ENCODE results near the gene MRGPRF.

MRGPRF gene

DNA sequence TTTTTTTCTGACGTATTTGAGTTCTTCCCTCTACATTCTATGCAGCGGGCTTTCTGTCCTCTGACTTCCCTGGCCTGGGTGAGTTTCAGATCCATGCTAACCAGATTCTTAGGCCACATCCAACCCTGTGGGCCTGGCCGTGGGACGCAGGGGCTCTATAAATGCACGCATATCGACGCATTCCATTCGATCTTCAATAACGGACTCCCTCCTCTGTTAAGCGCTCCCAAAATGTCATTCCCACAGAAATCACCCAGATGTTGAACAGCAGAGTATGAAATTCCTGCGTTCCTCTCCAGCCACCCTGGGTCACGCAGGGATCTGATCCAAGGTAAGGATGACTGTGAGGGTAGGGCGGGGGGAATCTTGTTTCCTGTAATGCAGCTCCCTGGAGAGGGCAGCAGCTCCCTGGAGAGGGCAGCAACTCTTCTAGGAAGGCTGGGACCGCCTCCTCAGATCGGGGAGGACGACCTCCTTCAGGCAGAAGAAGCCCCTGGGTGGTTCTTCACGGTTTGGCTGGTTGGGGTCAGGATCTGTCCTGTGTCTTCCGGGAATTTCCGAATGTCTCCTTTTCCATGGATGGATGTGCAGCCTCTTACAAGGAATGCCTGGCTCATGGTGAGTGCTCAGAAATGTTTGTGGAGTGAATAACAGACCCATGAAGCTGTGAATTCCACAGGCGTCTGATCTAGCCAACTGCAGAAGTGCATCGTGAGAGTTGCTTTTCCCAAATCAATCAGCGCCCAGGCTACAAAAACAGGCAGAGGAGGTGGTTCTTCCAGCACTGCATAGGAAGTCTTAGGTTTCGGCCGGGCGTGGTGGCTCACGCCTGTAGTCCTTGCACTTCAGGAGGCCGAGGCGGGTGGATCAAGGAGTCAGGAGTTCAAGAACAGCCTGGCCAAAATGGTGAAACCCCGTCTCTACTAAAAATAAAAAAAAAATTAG lies 44.5 kb downstream of the MRGPRF start:
- in situ Hi-C loops (cut with HindIII; ENCODE audit: low sequenced_read_pairs) = no loop called here

- in situ Hi-C loops (cut with HindIII; ENCODE audit: low sequenced_read_pairs) = no loop called here
Observed at GRCh38 chr11:68966894-68967780, 45.9 kb downstream of the MRGPRF start.

GRCh38 chr11:68965901-68966853 lies 46.9 kb downstream of the MRGPRF start:
- in situ Hi-C loops (cut with HindIII; ENCODE audit: low sequenced_read_pairs) = no loop called here

DNA sequence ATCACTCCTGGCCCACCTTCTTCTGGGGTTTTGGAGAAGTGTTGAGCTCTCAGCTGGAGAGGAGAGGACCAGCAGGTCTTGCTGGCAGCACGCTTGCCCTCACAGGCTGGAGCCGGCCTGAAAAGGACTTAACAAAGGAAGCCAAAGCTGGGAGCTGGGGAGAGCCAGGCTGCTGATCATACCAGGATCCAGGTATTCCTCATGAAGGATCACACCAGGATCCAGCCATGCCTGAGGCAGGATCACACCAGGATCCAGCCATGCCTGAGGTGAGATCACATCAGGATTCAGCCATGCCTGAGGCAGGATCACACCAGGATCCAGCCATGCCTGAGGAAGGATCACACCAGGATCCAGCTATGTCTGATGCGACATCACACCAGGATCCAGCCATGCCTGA lies 49.3 kb downstream of the MRGPRF start:
- in situ Hi-C loops (cut with HindIII; ENCODE audit: low sequenced_read_pairs) = no loop called here

GRCh38 chr11:68962527-68963250 lies 50.4 kb downstream of the MRGPRF start:
- in situ Hi-C loops (cut with HindIII; ENCODE audit: low sequenced_read_pairs) = no loop called here

DNA sequence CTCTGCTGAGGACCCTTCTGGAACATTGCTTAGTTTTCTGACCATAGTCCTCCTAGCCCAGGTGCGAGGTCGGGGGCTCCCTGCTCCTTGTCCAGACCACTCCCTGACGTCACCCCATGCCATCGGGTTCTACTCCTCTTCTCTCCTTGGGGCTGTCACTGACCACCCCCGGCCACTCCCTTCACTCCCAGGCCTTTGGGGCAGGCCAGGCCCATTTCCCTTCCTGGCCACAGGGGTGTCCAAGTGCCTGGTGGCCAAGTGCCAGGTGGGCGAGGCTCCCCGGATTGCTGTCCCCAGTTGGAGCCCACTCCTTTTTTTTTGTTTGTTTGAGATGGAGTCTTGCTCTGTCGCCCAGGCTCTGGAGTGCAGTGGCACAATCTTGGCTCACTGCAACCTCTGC lies 51.8 kb downstream of the MRGPRF start:
- in situ Hi-C loops (cut with HindIII; ENCODE audit: low sequenced_read_pairs) = no loop called here

GRCh38 chr11:68960294-68961071 lies 52.6 kb downstream of the MRGPRF start:
- in situ Hi-C loops (cut with HindIII; ENCODE audit: low sequenced_read_pairs) = no loop called here

DNA sequence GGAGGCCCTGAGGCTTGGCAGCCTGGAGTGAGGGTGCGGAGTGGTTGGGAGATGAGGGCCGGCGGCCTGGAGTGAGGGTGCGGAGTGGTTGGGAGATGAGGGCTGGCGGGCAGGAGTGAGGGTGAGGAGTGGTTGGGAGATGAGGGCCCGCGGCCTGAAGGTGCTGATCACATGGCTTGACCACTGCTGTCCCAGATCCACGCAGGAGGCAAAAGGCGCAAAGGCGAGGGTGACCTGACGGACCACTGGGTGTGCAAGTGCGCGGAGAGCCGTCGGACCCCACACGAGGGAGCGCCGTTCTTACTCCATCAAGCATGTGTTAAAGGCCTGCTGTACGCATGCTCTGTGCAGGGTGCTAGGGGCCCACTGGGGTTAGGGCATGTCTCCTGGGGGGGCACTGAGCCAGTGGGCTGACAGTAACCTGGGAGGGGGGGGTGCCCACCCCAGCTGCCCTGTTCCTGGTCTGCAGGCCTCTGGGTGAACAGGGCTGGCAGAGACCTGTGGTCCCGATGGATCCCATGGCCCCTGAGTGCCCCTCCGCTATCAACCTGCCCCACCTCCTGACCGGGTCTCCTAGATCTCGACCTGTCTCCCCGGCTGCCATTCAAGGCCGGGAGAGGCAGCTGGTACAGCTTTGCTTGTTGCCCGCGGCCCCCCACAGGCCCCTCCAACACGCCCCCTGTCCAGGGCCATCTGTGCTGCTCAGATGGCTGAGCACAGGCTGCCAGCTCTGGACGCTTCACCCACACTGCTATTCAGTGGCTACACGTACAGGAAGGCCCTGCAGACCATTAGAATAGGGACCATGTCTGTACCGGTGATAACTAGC lies 53.4 kb downstream of the MRGPRF start:
- in situ Hi-C loops (cut with HindIII; ENCODE audit: low sequenced_read_pairs) = no loop called here

GRCh38 chr11:68958211-68958610 lies 54.8 kb downstream of the MRGPRF start:
- in situ Hi-C loops (cut with HindIII; ENCODE audit: low sequenced_read_pairs) = no loop called here

DNA sequence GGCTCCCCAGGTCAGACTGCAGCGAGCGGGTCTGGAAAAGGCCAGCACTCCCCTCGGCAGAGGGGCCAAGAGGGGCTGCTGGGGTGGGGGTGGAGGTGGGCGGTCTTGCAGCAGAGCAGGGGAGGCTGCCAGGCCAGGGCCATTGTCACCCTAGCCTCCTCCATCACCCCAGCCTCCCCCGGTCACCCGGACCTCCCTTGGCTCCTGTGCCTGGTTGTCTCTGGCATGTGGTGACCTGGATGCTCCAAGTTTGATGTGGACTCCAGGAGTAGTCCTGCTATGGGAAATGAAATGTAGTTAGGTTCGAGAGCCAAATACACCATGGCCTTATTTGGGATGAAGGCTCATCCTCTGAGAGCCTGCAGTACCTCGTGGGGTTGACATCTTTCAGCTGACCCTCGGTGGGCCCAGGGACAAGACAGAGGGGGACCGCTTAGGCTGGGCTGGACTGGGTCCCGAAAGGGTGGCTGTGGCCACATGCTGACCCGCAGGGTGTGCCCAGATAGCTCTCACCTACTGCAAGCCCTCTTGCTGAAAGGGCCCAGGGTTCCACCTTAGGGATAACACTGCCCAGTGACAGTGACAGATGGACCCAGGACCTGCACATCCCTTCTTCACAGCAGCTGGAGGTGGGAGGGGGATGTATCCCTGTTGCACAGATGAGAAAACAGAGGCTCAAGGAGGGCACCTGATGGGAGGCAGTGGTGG lies 56.3 kb downstream of the MRGPRF start:
- in situ Hi-C loops (cut with HindIII; ENCODE audit: low sequenced_read_pairs) = no loop called here

- in situ Hi-C loops (cut with HindIII; ENCODE audit: low sequenced_read_pairs) = no loop called here
Observed at GRCh38 chr11:68956142-68956541, 56.9 kb downstream of the MRGPRF start.

DNA sequence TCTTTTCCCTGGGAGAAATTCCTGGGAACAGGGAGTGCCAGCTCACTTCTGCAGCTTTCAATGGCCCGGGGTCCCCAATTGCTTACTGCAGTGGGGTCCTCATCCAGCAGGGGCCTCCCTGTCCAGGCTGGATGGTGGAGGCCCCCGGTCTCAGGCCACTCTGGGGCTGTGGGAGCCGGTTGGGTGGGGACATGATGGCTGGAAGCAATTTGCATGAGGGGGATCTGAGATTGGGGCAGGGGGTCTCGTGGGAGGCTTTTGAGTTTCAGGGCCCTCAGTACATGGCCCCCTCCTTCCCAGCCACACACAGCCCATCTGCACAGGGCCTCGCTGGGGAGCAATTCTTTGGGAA lies 57.5 kb downstream of the MRGPRF start:
- in situ Hi-C loops (cut with HindIII; ENCODE audit: low sequenced_read_pairs) = no loop called here

DNA sequence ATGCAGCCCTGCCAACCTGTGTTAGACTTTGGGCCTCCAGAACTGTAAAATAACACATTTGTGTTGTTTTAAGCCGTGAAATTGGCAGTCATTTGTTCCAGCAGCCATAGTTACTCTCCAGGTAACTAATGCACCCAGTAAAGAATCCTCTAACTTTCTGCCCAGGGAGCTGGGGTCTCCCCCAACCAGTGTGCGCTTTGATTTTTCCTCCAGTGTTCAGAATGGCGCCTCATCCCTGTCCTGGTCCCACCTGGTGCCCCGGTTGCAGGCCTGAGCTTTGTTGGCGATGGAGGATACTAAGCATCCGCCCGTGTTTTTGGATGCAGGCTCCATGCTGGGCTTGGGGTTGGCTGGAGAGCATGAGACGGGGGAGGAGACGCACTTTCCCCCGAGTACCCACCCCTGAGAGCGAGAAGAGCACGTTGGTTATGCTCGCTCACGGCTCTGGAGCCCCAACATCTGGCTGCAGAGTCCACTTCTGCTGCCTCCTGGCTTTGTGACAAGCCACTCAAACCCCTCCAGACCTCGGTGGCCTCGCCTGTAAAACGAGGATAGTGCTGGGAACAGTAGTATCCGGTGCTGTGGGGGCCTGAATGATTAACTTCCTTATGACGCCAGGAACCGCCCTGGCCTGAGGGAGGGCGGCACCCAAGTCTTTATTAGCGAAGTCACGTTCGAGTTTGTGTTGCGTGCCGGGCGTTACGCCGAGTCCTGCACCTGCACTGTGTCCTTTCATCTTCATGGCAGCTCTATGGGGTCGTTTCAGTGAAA lies 58.0 kb downstream of the MRGPRF start:
- in situ Hi-C loops (cut with HindIII; ENCODE audit: low sequenced_read_pairs) = no loop called here
